ENCODE measurements around the gene ABCA12. TPM values are rescaled to one million over a fixed set of nuclear protein-coding genes. Genes with fewer than 3 reads are reported as not detected.

Gene ABCA12
- total RNA-seq, 1 donor from 2014 or later = not detected

DNA sequence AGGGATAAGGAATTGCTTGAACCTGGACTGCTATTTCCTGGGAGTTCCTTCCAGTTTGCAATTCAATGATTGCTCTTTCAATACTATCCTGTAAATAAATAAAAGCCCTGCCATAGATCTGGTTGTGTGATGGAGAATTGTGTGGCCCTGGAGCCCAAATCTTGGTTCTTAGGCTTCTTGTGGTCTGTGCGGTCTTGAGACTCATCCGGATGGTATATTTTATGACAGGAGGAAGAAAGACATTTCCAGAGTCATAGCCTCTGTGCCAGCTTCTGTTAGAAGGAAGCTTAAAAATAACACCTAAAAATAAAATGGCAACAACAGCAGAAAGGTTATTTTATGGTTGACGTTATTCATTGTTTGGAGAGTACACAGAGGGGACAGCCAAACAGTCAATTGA is 137.7 kb downstream of the ABCA12 start:
- CTCF ChIA-PET = no interaction called here
- no peaks in the 10 kb centered on the region for H3K27me3 Mint-ChIP-seq
- H3K4me3 Mint-ChIP-seq = no peak overlapping the region
- intact Hi-C loops (cut with micrococcal nuclease) = no loop called here
- DNase-seq (no peak), ATAC-seq (ENCODE audit: low read depth) (no peak)
- H3K27ac Mint-ChIP-seq = no peak overlapping the region
- H3K4me1 Mint-ChIP-seq = peaks cover 3% of the 10 kb centered on the region
- TF ChIP-seq, protein P1, sequence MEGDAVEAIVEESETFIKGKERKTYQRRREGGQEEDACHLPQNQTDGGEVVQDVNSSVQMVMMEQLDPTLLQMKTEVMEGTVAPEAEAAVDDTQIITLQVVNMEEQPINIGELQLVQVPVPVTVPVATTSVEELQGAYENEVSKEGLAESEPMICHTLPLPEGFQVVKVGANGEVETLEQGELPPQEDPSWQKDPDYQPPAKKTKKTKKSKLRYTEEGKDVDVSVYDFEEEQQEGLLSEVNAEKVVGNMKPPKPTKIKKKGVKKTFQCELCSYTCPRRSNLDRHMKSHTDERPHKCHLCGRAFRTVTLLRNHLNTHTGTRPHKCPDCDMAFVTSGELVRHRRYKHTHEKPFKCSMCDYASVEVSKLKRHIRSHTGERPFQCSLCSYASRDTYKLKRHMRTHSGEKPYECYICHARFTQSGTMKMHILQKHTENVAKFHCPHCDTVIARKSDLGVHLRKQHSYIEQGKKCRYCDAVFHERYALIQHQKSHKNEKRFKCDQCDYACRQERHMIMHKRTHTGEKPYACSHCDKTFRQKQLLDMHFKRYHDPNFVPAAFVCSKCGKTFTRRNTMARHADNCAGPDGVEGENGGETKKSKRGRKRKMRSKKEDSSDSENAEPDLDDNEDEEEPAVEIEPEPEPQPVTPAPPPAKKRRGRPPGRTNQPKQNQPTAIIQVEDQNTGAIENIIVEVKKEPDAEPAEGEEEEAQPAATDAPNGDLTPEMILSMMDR (IDR thresholded peaks at IDR 0.05) = no peak
- H3K36me3 Mint-ChIP-seq (ENCODE audit: low read depth) = no peaks in the 10 kb centered on the region
- H3K9me3 Mint-ChIP-seq = no peaks in the 10 kb centered on the region
- POLR2A ChIA-PET = no interaction called here

DNA sequence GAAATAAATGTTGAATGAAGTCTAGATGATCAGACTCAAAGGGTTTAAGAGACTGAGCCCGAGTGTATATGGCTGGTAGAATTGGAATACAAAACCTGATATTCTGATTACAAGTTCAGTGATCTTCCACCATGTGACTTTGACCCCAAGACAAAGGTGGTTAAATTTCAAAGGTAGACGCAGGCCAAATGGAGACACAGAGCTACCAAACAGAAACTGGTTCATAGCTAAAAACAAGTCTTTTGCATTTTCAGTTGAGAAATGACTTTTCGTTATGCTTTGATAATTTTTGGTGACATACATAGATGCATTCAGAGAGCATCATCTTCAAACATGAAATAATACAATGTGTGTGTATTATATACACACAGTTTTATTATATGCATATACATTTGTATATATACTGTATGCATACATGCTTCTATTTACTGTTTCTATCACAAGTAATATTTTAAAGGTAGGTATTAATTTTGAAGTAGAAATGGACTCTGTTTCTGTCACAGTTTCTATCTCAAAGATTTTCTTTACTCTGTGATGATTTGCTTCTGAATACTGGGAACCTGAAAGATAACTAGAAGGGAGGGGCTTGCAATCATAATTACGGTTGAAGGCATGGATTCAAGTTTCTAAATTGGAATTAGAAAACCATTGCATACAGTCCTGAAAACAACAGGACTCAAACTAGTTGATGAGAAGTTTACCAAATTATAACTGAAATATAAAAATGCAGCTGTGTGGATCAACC is 142.3 kb downstream of the ABCA12 start:
- CTCF ChIA-PET = no interaction called here
- POLR2A ChIA-PET = no interaction called here
- no peak for DNase-seq
- intact Hi-C loops (cut with micrococcal nuclease) = no loop called here
- Mint-ChIP-seq H3K27ac (peak overlapping the region; percentile 20), H3K9me3 (no peaks in the 10 kb centered on the region), H3K27me3 (no peaks in the 10 kb centered on the region), H3K4me3 (no peak overlapping the region), H3K4me1 (peaks cover 6% of the 10 kb centered on the region), H3K36me3 (ENCODE audit: low read depth) (no peaks in the 10 kb centered on the region)
- TF ChIP-seq, protein P1 (IDR thresholded peaks at IDR 0.05) = no peak
- no peak for ATAC-seq (ENCODE audit: low read depth)

DNA sequence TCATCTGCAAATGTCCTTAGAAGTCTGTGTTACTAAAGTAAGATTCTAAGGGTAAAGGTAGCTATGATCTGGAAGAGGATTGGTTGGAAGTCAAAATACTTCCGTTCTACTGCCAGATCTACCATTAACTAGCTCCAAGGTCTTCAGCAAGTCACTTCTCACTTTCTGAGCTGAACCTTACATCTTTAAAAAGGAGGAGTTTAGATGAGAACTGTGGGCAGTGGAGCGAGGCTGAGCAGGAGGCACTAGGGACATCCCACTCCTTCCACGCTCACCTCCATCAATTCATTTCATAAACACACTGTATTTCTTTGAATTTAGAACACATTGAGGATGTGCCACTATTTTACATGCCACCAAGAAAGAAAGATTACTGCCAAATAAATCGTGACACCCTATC is 143.0 kb downstream of the ABCA12 start:
- TF ChIP-seq, protein P1 (IDR thresholded peaks at IDR 0.05) = no peak
- ChIA-PET CTCF (no interaction called here), POLR2A (no interaction called here)
- Mint-ChIP-seq H3K4me3 (no peak overlapping the region), H3K4me1 (peaks cover 6% of the 10 kb centered on the region), H3K27ac (peak overlapping the region; percentile 20), H3K27me3 (no peaks in the 10 kb centered on the region), H3K36me3 (ENCODE audit: low read depth) (no peaks in the 10 kb centered on the region), H3K9me3 (no peaks in the 10 kb centered on the region)
- no peak for ATAC-seq (ENCODE audit: low read depth)
- no peak for DNase-seq
- intact Hi-C loops (cut with micrococcal nuclease) = no loop called here

DNA sequence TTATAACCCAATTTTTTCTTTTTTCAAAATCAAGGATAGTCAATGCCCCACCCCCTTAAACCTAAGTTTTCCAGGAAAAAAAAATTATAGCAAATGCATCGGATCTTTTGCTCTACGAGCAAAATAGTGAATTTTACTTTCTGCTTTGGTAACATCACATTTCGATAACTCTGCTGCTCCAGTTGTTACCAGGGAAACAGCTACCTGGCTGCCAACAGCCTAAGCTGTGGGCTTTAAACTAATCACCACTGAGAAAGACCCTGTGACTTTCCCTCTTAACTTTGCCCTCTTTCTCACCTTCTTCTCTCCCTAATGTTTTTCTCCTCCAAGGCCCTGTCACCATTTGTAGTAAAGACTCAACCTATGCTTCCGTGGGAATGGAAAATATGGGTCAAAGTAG is 145.5 kb downstream of the ABCA12 start:
- ChIA-PET CTCF (no interaction called here), POLR2A (no interaction called here)
- intact Hi-C loops (cut with micrococcal nuclease) = no loop called here
- Mint-ChIP-seq H3K9me3 (no peaks in the 10 kb centered on the region), H3K4me3 (no peak overlapping the region), H3K27ac (no peak overlapping the region), H3K4me1 (peaks cover 6% of the 10 kb centered on the region), H3K36me3 (ENCODE audit: low read depth) (no peaks in the 10 kb centered on the region), H3K27me3 (no peaks in the 10 kb centered on the region)
- no peak for ATAC-seq (ENCODE audit: low read depth)
- no peak for DNase-seq
- TF ChIP-seq, protein P1 (IDR thresholded peaks at IDR 0.05) = no peak

DNA sequence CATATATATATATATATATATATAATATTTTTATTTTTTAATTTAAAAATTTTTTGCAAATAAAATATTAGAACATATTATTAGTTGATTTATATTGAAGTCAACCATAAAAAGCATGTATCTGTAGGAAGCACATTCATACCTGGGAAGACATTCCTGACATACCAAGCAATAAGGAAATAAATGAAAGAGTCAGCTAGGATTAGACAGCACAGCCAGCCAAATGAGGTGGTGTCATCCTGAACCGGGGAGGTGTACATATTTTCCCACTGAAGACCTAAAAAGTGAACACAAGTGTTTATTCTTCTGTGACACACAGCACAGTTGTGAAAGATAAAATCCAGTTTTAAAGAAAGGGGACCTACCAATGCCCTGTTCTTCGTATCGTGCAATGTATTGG is 149.2 kb downstream of the ABCA12 start:
- CTCF ChIA-PET = interaction anchor here (1.1 kb wide), 1 partner anchor 13 kb away, joined by 3 read pairs; no protein-coding TSS in a partner anchor
- H3K9me3 Mint-ChIP-seq = no peaks in the 10 kb centered on the region
- ATAC-seq (ENCODE audit: low read depth) = no peak
- no peaks in the 10 kb centered on the region for H3K36me3 Mint-ChIP-seq (ENCODE audit: low read depth)
- no peak for DNase-seq
- no peak overlapping the region for H3K4me3 Mint-ChIP-seq
- no peaks in the 10 kb centered on the region for H3K27me3 Mint-ChIP-seq
- TF ChIP-seq, protein P1 (IDR thresholded peaks at IDR 0.05) = no peak
- intact Hi-C loops (cut with micrococcal nuclease) = no loop called here
- H3K27ac Mint-ChIP-seq = no peak overlapping the region
- H3K4me1 Mint-ChIP-seq = no peaks in the 10 kb centered on the region
- POLR2A ChIA-PET = no interaction called here

All from activated B cell treated with CpG ODN at 0.5 μM for 24 hours (primary cell).